K562 (cell line): ENCODE measurements around the gene BRME1. TPM values are rescaled to one million over a fixed set of nuclear protein-coding genes. Genes with fewer than 3 reads are reported as not detected.
A peak's percentile ranks its signal among the peaks of the same experiment; 100 is the strongest.

Experiments
- CBX8 ChIP-seq: fragments of 200-600 bp; sonication (generic); IDR thresholded peaks from 2 replicates; pipeline ENCODE4 v1.6.1; 2012; ENCODE audit warnings: borderline replicate concordance, mixed run types, low read depth, mild to moderate bottlenecking, moderate library complexity, mixed read lengths, low read length, control low read depth, inconsistent platforms; ENCODE audit not compliant: poor library complexity, severe bottlenecking; ENCODE audit errors: extremely low read depth
- DMBX1 ChIP-seq: fragments of 250-450 bp; sonication (Bioruptor Pico); IDR thresholded peaks from 2 replicates; pipeline ENCODE4 v1.8.0; 2022; ENCODE audit warnings: inconsistent platforms, mild to moderate bottlenecking, moderate library complexity, borderline replicate concordance
- E2F3 ChIP-seq: fragments of 250-450 bp; sonication (Bioruptor Pico); IDR thresholded peaks from 2 replicates; pipeline ENCODE4 v1.4.0; 2020; ENCODE audit warnings: mild to moderate bottlenecking
- EP400 ChIP-seq: fragments of 450-650 bp; IDR thresholded peaks from 2 replicates; pipeline ENCODE4 v1.6.1; 2017; ENCODE audit warnings: antibody characterized with exemption, mild to moderate bottlenecking, moderate library complexity
- FOXJ2 ChIP-seq: fragments of 200-800 bp; sonication (Bioruptor generic); IDR thresholded peaks from 2 replicates; pipeline ENCODE4 v1.6.1; 2016; ENCODE audit warnings: missing genetic modification characterization, missing compliant biosample characterization
- HDGF ChIP-seq: fragments of 450-650 bp; IDR thresholded peaks from 2 replicates; pipeline ENCODE4 v1.6.1; 2016
- HNRNPLL ChIP-seq: fragments of 200-400 bp; formaldehyde crosslinking; IDR thresholded peaks from 2 replicates; pipeline ENCODE4 v1.6.1; 2017; ENCODE audit warnings: low read length, low read depth, mild to moderate bottlenecking; ENCODE audit not compliant: poor library complexity, severe bottlenecking
- IRF2 ChIP-seq: sonication (generic); formaldehyde crosslinking; IDR thresholded peaks from 2 replicates; pipeline ENCODE4 v1.8.1; 2022; ENCODE audit warnings: mild to moderate bottlenecking, missing genetic modification reagents
- KDM2B ChIP-seq: fragments of 250-450 bp; sonication (Bioruptor Pico); IDR thresholded peaks from 2 replicates; pipeline ENCODE4 v1.8.0; 2021; ENCODE audit warnings: mild to moderate bottlenecking, moderate library complexity
- KDM4B ChIP-seq, 2 experiments: fragments of 450-650 bp in 1 of 2; sonication (generic) in 1 of 2; IDR thresholded peaks; 2 replicates each; pipeline ENCODE4 v1.6.1; 2016 to 2017; ENCODE audit warnings: borderline replicate concordance in 2 of 2, antibody characterized with exemption in 1 of 2, low read depth in 1 of 2, mild to moderate bottlenecking in 1 of 2
- MYBL2 ChIP-seq, 2 experiments: fragments of 450-650 bp in 1 of 2; sonication (generic) in 1 of 2; formaldehyde crosslinking in 1 of 2; IDR thresholded peaks; 2 replicates each; pipeline versions ENCODE4 v1.6.1 to v1.8.1; 2017 to 2022; ENCODE audit warnings: borderline replicate concordance in 1 of 2, inconsistent platforms in 1 of 2, low read depth in 1 of 2, mild to moderate bottlenecking in 1 of 2, missing genetic modification reagents in 1 of 2, moderate library complexity in 1 of 2
- NRF1 ChIP-seq, 2 experiments: fragments of 450-650 bp; IDR thresholded peaks in 1 of 2; conservative IDR thresholded peaks in 1 of 2; 2 replicates each; pipeline ENCODE4 v1.6.1; 2014; ENCODE audit warnings: mild to moderate bottlenecking in 2 of 2
- RBBP5 ChIP-seq: fragments of 200-600 bp; sonication (generic); IDR thresholded peaks from 2 replicates; pipeline ENCODE4 v1.6.1; 2012; ENCODE audit warnings: borderline replicate concordance, mild to moderate bottlenecking, low read length, control low read depth, inconsistent platforms; ENCODE audit not compliant: insufficient read depth, poor library complexity, severe bottlenecking
- SMARCE1 ChIP-seq: fragments of 450-650 bp; IDR thresholded peaks from 2 replicates; pipeline ENCODE4 v1.7.1; 2016; ENCODE audit warnings: mild to moderate bottlenecking
- SRSF3 ChIP-seq: fragments of 200-400 bp; formaldehyde crosslinking; IDR thresholded peaks from 2 replicates; pipeline ENCODE4 v1.6.1; 2016; ENCODE audit warnings: mild to moderate bottlenecking, low read length, moderate library complexity; ENCODE audit not compliant: insufficient read depth
- TCF7L2 ChIP-seq: fragments of 150-350 bp; IDR thresholded peaks from 2 replicates; pipeline ENCODE4 v1.6.1; 2016; ENCODE audit warnings: low read depth, mild to moderate bottlenecking, low read length, moderate library complexity
- THAP12 ChIP-seq: fragments of 250-450 bp; sonication (Bioruptor Pico); IDR thresholded peaks from 2 replicates; pipeline ENCODE4 v1.9.0; 2021; ENCODE audit warnings: mild to moderate bottlenecking, inconsistent platforms
- THRAP3 ChIP-seq: fragments of 450-650 bp; IDR thresholded peaks from 2 replicates; pipeline ENCODE4 v1.6.1; 2016; ENCODE audit warnings: mild to moderate bottlenecking, inconsistent platforms, borderline replicate concordance
- YBX1 ChIP-seq: fragments of 450-650 bp; IDR thresholded peaks from 2 replicates; pipeline ENCODE4 v1.7.1; 2016; ENCODE audit warnings: mild to moderate bottlenecking
- ZBTB1 ChIP-seq: sonication (generic); formaldehyde crosslinking; IDR thresholded peaks from 2 replicates; pipeline ENCODE4 v1.8.1; 2023; ENCODE audit warnings: missing genetic modification reagents, low read depth, mild to moderate bottlenecking, borderline replicate concordance
- ZKSCAN8 ChIP-seq: fragments of 200-800 bp; sonication (Bioruptor generic); IDR thresholded peaks from 2 replicates; pipeline ENCODE4 v1.6.1; 2016; ENCODE audit warnings: missing genetic modification characterization, missing compliant biosample characterization
- ZNF436 ChIP-seq: fragments of 250-450, 450-650 bp; sonication (Bioruptor Pico); formaldehyde crosslinking; IDR thresholded peaks from 2 replicates; pipeline ENCODE4 v1.7.0; 2020; ENCODE audit warnings: mild to moderate bottlenecking
- ZNF785 ChIP-seq: fragments of 250-450 bp; sonication (Bioruptor Pico); IDR thresholded peaks from 2 replicates; pipeline ENCODE4 v1.4.0; 2020; ENCODE audit warnings: mild to moderate bottlenecking
- polyA plus RNA-seq, 8 experiments: library from polyadenylated mRNA; depleted of rRNA in 4 of 8; stranded (reverse) in 5 of 8; unstranded in 3 of 8; fragments of >200 nt; fragmentation: Nextera tagmentation in 2 of 8; fragmentation: Illumina TruSeq in 1 of 8; extraction: Ambion mirVana in 2 of 8; extraction: Trizol in 1 of 8; gene quantifications; 2 replicates each; pipeline versions ENCODE4 v1.2.1 to v1.2.3, GENCODE V29; 2011 to 2014; ENCODE audit warnings: inconsistent platforms in 1 of 8, missing spikeins in 1 of 8
- total RNA-seq, 7 experiments: library from RNA; depleted of rRNA in 6 of 7; stranded (reverse); fragments of >200 nt in 6 of 7; fragmentation: Illumina TruSeq in 2 of 7; extraction: Trizol in 2 of 7; gene quantifications; 2 replicates each; pipeline versions ENCODE4 v1.2.1 to v1.2.3, GENCODE V29; 2011 to 2021; ENCODE audit warnings: low replicate concordance in 1 of 7

Gene BRME1
- total and polyA plus RNA-seq, 9 of the 15 experiments (the other 6 are each of a cell fraction or from before 2014, with no cell fraction given): 0.75 to 6.1 (median 3.6) TPM

GRCh38 chr19:13952154-13952930 is 46.4 kb upstream of the BRME1 start, which contains the start of gene DCAF15 (continued):
- 0 out of 2 replicates have a peak, but pooled peaks have one; percentile 41 for TF ChIP-seq THAP12 (CRISPR knock-in tag)
- no peak for TF ChIP-seq ZNF436 (CRISPR knock-in tag)
- TF ChIP-seq YBX1: no peak
- TF ChIP-seq MYBL2 (IDR thresholded peaks at IDR 0.05; ENCODE audit: low read depth): peak; percentile 70; the same call in 1 of the 2 replicates
- TF ChIP-seq MYBL2 (CRISPR knock-in tag; IDR thresholded peaks at IDR 0.05; ENCODE audit: borderline replicate concordance): no peak
- no peak for TF ChIP-seq ZNF785 (CRISPR knock-in tag)
- TF ChIP-seq NRF1 (conservative IDR thresholded peaks at IDR 0.05 in 1 of 2, IDR thresholded peaks at IDR 0.05 in 1 of 2): peak; percentile 68 to 74
- TF ChIP-seq KDM2B (CRISPR knock-in tag): no peak
- TF ChIP-seq RBBP5: peak; percentile 71
- no peak for TF ChIP-seq THRAP3
- TF ChIP-seq FOXJ2: peak; percentile 83
- no peak for TF ChIP-seq E2F3 (CRISPR knock-in tag)
- TF ChIP-seq HNRNPLL: peak; percentile 59
- peak in 1 of 2 experiments; percentile 58; a peak in 1 of 4 replicates for TF ChIP-seq KDM4B (IDR thresholded peaks at IDR 0.05; ENCODE audit: borderline replicate concordance in 2 of 2, low read depth in 1 of 2)
- peak; percentile 54; the same call in 1 of the 2 replicates for TF ChIP-seq EP400
- TF ChIP-seq HDGF: no peak
- no peak for TF ChIP-seq CBX8
- TF ChIP-seq ZKSCAN8 (CRISPR knock-in tag): no peak
- no peak for TF ChIP-seq TCF7L2
- no peak for TF ChIP-seq SRSF3
- TF ChIP-seq IRF2 (CRISPR knock-in tag): no peak
- TF ChIP-seq DMBX1 (CRISPR knock-in tag): no peak
- no peak for TF ChIP-seq SMARCE1
- no peak for TF ChIP-seq ZBTB1 (CRISPR knock-in tag)
